ENCODE results near the gene MTMR3.

The MTMR3 gene

GRCh38 chr22:30045901-30046715 lies 163.1 kb downstream of the MTMR3 start:
- CTCF ChIA-PET = interaction anchor here (0.6 to 1.2 kb wide), 2 partner anchors 12 to 713 kb away, joined by 3 read pairs; no protein-coding TSS in a partner anchor
- H3K4me3 ChIP-seq (ENCODE audit: low read depth, low read length) = no peak overlapping the region
- POLR2A ChIA-PET = no interaction called here
- no peak for DNase-seq (ENCODE audit: low read depth, low spot score)
- no peak for TF ChIP-seq CTCF (IDR thresholded peaks at IDR 0.05; ENCODE audit: insufficient read depth, low read length, missing control alignments)

GRCh38 chr22:30046716-30047363 lies 163.9 kb downstream of the MTMR3 start:
- ChIA-PET POLR2A (no interaction called here), CTCF (no interaction called here)
- no peak overlapping the region for H3K4me3 ChIP-seq (ENCODE audit: low read depth, low read length)
- no peak for DNase-seq (ENCODE audit: low read depth, low spot score)
- no peak for TF ChIP-seq CTCF (IDR thresholded peaks at IDR 0.05; ENCODE audit: insufficient read depth, low read length, missing control alignments)

- DNase-seq (ENCODE audit: low read depth, low spot score) = no peak
- H3K4me3 ChIP-seq (ENCODE audit: low read depth, low read length) = no peak overlapping the region
- no peak for TF ChIP-seq CTCF (IDR thresholded peaks at IDR 0.05; ENCODE audit: insufficient read depth, low read length, missing control alignments)
- CTCF ChIA-PET = no interaction called here
- POLR2A ChIA-PET = no interaction called here
Measured at GRCh38 chr22:30047364-30047738, 164.4 kb downstream of the MTMR3 start.

GRCh38 chr22:30048681-30049080 lies 165.7 kb downstream of the MTMR3 start:
- TF ChIP-seq CTCF (IDR thresholded peaks at IDR 0.05; ENCODE audit: insufficient read depth, low read length, missing control alignments) = no peak
- POLR2A ChIA-PET = no interaction called here

GRCh38 chr22:30054067-30054763 lies 171.2 kb downstream of the MTMR3 start:
- no peak for DNase-seq (ENCODE audit: low read depth, low spot score)
- H3K4me3 ChIP-seq (ENCODE audit: low read depth, low read length) = no peak overlapping the region
- ChIA-PET POLR2A (no interaction called here), CTCF (interaction anchor here (1.3 to 1.4 kb wide), 3 partner anchors 35 to 500 kb away, joined by 3 to 9 read pairs (median 4); no protein-coding TSS in a partner anchor)
- no peak for TF ChIP-seq CTCF (IDR thresholded peaks at IDR 0.05; ENCODE audit: insufficient read depth, low read length, missing control alignments)

More at GRCh38 chr22:30048681-30049080, 165.7 kb downstream of the MTMR3 start:
- CTCF ChIA-PET = interaction anchor here (0.9 kb wide), 1 partner anchor 40 kb away, joined by 3 read pairs; no protein-coding TSS in a partner anchor
- no peak for DNase-seq (ENCODE audit: low read depth, low spot score)
- H3K4me3 ChIP-seq (ENCODE audit: low read depth, low read length) = no peak overlapping the region

GRCh38 chr22:30054764-30055069 lies 171.7 kb downstream of the MTMR3 start:
- DNase-seq (ENCODE audit: low read depth, low spot score) = no peak
- no peak overlapping the region for H3K4me3 ChIP-seq (ENCODE audit: low read depth, low read length)
- no peak for TF ChIP-seq CTCF (IDR thresholded peaks at IDR 0.05; ENCODE audit: insufficient read depth, low read length, missing control alignments)
- ChIA-PET POLR2A (no interaction called here), CTCF (interaction anchor here (0.7 to 1.4 kb wide), 5 partner anchors 32 to 501 kb away, joined by 3 to 9 read pairs (median 3); no protein-coding TSS in a partner anchor)

All from AG04449 (cell line).